Measurements from ENCODE around the gene WWOX.

DNA sequence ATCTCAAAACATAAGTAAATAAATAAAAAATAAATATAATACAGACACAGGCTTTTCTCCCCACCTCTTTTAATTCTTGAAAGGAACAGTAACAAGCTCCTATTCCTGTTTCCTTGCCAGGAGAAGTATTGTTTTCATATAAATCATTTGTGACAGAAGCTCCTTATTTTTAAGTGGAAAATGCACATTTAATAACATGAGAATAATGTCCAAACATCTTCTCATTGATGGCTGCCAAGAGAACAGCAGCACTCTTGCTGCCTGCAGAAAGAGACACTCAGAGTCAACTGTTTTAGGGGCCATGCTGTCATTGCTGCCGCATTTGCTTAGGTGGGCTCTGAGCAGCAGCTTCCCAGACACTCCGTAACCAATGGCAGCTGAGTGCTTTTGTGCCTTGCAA lies 580.1 kb downstream of the WWOX start:
- no peak for TF ChIP-seq EZH2 (IDR thresholded peaks at IDR 0.05; ENCODE audit: low read depth)
- TF ChIP-seq, protein P1, sequence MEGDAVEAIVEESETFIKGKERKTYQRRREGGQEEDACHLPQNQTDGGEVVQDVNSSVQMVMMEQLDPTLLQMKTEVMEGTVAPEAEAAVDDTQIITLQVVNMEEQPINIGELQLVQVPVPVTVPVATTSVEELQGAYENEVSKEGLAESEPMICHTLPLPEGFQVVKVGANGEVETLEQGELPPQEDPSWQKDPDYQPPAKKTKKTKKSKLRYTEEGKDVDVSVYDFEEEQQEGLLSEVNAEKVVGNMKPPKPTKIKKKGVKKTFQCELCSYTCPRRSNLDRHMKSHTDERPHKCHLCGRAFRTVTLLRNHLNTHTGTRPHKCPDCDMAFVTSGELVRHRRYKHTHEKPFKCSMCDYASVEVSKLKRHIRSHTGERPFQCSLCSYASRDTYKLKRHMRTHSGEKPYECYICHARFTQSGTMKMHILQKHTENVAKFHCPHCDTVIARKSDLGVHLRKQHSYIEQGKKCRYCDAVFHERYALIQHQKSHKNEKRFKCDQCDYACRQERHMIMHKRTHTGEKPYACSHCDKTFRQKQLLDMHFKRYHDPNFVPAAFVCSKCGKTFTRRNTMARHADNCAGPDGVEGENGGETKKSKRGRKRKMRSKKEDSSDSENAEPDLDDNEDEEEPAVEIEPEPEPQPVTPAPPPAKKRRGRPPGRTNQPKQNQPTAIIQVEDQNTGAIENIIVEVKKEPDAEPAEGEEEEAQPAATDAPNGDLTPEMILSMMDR (conservative IDR thresholded peaks at IDR 0.05): no peak

Measured in PC-9 (cell line).